Measurements from ENCODE around the gene NISCH.

NISCH gene

GRCh38 chr3:52504977-52505376 lies 49.6 kb downstream of the NISCH start:
- intact Hi-C loops (cut with DNase I), result no loop called here
- DNase-seq, result no peak

DNA sequence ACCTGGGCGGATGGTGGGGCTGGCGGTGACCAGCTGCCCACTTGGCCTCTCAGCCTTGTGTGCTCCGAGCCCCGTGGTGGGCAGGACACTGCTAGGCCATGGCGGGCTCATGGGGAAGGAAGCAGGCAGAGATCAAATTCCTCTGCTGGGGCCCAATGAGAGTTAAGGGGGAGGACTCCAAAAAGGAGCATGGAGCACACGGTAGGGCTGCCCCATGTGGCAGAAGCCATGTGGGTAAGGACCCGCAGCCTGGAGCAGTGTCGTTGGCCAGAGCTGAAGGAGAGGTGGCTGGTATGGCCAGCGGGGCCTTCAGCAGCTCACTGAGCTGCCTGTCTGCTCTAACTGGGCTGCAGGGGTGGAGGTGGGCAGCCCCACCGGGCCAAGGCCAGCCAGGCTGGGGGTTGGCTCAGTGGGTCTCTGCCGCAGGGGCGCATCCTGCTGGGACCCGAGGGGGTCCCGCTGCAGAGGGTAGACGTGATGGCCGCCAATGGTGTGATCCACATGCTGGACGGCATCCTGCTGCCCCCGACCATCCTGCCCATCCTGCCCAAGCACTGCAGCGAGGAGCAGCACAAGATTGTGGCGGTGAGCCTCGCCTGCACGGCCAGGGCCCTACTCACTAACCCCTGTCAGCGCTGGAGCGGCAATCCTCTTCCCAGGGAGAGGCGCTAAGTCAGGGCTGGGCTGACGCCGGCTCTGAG lies 51.0 kb downstream of the NISCH start:
- no peak for DNase-seq
- intact Hi-C loops (cut with DNase I), result no loop called here

GRCh38 chr3:52507359-52507758 lies 52.0 kb downstream of the NISCH start:
- intact Hi-C loops (cut with DNase I), result no loop called here
- DNase-seq, result no peak

DNA sequence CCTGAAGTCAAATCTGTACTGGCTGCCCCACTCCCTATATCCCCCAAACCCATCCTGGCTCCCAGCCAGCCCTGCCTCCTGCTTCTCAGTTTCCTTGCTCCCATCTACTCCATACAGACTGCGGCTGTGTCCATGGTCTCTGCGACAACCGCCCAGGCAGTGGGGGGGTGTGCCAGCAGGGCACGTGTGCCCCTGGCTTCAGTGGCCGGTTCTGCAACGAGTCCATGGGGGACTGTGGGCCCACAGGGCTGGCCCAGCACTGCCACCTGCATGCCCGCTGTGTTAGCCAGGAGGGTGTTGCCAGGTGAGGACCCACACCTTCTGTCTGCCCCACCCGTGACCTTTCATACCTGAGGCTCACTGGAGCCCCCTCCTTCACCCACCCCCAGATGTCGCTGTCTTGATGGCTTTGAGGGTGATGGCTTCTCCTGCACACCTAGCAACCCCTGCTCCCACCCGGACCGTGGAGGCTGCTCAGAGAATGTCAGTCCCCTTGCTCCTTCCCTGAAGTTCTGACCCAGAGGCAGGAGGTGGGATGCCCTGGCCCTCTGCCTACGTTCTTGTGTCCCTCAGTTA lies 54.4 kb downstream of the NISCH start:
- intact Hi-C loops (cut with DNase I), result no loop called here

DNA sequence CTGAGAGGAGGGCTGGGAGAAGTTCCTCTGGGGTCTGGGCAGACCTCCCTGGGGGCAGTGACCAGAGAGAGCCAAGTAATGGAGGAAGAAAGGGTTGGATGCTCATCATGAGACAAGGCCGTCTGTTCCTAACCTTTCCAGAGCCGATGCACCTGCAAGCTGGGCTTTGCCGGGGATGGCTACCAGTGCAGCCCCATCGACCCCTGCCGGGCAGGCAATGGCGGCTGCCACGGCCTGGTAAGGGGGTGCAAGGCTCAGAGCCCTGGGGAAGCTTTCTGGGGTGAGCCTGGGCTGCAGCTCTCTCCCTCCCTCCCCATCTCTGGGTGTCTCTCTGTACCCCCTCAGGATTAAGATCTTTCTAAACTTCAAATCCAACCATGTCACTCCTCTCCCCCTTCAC lies 56.1 kb downstream of the NISCH start:
- no peak for DNase-seq
- intact Hi-C loops (cut with DNase I), result no loop called here

More for the DNA sequence above, 54.4 kb downstream of the NISCH start:
- no peak for DNase-seq

- DNase-seq, result no peak
- intact Hi-C loops (cut with DNase I), result no loop called here
Measured at GRCh38 chr3:52512105-52512504, 56.7 kb downstream of the NISCH start.

DNA sequence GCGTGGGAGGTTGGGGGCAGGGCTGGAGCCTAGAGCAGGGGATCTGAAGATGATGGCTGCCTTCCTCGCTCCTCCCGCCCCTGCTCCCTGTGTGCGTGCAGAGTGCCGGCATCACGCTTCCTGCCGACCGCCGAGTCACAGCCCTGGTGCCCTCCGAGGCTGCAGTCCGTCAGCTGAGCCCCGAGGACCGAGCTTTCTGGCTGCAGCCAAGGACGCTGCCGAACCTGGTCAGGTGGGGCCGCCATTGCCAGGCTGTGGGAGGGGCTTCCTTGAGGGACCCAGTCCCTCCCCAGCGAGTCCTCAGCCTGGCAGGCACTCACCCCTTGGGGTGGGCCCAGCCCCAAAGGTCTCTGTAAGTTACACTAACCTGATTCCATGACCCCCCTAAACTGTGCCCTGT lies 57.3 kb downstream of the NISCH start:
- intact Hi-C loops (cut with DNase I), result no loop called here
- no peak for DNase-seq

GRCh38 chr3:52513281-52513680 lies 57.9 kb downstream of the NISCH start:
- intact Hi-C loops (cut with DNase I), result no loop called here
- DNase-seq, result no peak

DNA sequence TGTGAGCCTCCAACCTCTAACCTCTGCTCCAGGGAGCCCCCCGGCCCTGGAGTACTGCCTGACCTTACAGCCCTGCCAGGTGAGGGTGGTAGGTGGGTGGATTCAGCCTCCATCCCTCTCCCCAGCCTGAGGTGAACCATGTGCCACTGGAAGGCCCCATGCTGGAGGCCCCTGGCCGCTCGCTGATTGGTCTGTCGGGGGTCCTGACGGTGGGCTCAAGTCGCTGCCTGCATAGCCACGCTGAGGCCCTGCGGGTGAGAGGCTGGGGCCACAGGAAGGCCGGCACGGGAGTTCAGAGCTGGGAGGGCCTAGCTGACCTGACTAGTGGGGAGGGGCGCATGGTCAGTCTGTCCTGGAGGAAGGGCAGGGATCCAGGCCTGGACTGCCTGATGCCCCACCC lies 59.2 kb downstream of the NISCH start:
- intact Hi-C loops (cut with DNase I), result no loop called here
- DNase-seq, result no peak

DNA sequence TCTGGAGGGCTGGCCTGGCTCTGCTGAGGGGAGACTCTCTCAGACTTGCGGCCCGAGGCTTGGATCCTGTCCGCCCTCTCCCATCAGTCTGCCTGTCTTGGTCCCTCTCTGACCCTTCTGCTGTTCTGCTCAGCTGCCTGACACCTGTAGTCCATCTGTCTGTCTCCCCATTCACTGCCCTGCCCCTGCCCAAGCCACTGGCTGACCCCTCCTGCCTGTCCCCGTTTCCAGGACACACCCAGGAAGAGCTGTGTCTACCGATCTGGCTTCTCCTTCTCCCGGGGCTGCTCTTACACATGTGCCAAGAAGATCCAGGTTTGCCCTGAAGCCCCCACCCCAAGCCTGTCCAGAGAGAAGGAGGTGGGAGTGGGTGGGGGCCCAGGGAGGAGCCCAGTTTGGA lies 59.8 kb downstream of the NISCH start:
- intact Hi-C loops (cut with DNase I), result no loop called here
- no peak for DNase-seq

- intact Hi-C loops (cut with DNase I), result no loop called here
- DNase-seq, result no peak
Measured at GRCh38 chr3:52516509-52517195, 61.2 kb downstream of the NISCH start.

- intact Hi-C loops (cut with DNase I), result no loop called here
- DNase-seq, result no peak
Measured at GRCh38 chr3:52517796-52518722, 62.7 kb downstream of the NISCH start.

DNA sequence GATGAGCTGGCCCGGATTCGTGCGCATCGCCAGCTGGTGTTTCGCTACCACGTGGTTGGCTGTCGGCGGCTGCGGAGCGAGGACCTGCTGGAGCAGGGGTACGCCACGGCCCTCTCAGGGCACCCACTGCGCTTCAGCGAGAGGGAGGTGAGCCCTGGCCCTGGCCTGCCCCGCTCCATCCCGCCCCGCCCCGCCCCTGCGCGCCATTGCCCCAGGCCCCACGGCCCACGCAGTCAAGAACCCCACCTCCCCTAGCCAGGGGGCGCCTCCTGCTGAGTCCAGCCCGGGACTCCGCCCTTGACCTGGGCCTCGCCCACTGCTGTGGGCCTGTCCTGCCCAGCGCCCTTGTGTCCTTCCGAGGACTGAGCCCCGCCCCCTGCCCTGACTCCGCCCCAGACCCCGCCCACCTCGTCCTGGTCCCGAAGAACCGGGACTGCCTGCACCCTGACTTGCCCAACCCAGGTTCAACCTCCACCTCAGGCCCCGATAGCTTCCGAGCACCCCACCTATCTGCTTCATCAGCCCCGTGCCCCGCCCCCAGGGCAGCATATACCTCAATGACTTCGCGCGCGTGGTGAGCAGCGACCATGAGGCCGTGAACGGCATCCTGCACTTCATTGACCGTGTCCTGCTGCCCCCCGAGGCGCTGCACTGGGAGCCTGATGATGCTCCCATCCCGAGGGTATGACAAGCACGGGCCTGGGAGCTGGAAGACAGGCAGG lies 63.5 kb downstream of the NISCH start:
- no peak for DNase-seq
- intact Hi-C loops (cut with DNase I), result no loop called here

- intact Hi-C loops (cut with DNase I), result no loop called here
- DNase-seq, result no peak
Measured at GRCh38 chr3:52519445-52520140, 64.2 kb downstream of the NISCH start.

DNA sequence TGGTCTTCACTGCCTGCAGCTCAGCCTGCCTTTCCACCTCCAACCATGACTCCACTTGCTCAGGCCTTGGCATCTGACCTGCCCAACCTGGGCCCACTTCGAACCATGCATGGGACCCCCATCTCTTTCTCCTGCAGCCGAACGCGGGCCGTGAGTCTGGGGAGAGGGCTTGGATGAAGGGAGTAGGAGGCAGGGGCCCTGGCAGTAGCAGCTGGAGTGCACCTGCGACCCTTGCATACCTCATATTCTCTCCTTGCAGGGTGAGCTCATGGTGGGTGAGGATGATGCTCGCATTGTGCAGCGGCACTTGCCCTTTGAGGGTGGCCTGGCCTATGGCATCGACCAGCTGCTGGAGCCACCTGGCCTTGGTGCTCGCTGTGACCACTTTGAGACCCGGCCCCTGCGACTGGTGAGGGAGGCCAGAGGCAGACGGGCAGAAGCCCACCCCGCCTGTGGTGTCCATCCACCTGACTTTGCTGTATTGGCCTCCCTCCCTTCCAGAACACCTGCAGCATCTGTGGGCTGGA lies 64.8 kb downstream of the NISCH start:
- DNase-seq, result no peak
- intact Hi-C loops (cut with DNase I), result no loop called here

GRCh38 chr3:52520716-52521487 lies 65.5 kb downstream of the NISCH start:
- DNase-seq, result peak in 2 of 10 donors; percentile 14 to 53
- intact Hi-C loops (cut with DNase I), result no loop called here

- DNase-seq, result peak in 3 of 10 donors; percentile 5 to 77 (median 31)
- intact Hi-C loops (cut with DNase I), result no loop called here
Measured at GRCh38 chr3:52521488-52521824, 66.1 kb downstream of the NISCH start.

DNA sequence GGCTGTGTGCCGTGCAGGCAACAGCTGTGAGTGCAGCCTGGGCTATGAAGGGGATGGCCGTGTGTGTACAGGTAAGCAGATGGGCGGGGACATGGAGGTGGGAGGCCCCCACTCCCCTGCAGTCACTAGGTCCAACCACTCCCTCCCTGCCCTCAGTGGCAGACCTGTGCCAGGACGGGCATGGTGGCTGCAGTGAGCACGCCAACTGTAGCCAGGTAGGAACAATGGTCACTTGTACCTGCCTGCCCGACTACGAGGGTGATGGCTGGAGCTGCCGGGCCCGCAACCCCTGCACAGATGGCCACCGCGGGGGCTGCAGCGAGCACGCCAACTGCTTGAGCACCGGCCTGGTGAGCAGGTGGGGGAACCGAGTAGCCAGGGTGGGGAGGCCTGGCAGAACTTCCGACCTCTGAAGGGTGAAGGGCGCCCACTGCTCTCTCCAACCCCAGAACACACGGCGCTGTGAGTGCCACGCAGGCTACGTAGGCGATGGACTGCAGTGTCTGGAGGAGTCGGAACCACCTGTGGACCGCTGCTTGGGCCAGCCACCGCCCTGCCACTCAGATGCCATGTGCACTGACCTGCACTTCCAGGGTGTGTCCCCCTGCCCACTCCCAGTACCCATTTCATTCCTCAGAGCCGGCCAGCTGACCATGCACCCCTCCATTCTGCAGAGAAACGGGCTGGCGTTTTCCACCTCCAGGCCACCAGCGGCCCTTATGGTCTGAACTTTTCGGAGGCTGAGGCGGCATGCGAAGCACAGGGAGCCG lies 66.7 kb downstream of the NISCH start:
- intact Hi-C loops (cut with DNase I), result no loop called here
- peak in 4 of 10 donors; percentile 20 to 82 (median 56) for DNase-seq

All from posterior cingulate gyrus (tissue), 11 donors.